Inflammatory macrophage (primary cell): Measurements from ENCODE around the gene PPP1R13B.

ENCODE experiments used
- DNase-seq, 2 donors: peaks; one replicate each; pipeline ENCODE4 v3.0.0-alpha.2; 2020 to 2022

PPP1R13B gene

GRCh38 chr14:103710771-103711377, 136.5 kb downstream of the PPP1R13B start:
- DNase-seq, result no peak

GRCh38 chr14:103709814-103710213, 137.6 kb downstream of the PPP1R13B start:
- DNase-seq, result no peak

DNA sequence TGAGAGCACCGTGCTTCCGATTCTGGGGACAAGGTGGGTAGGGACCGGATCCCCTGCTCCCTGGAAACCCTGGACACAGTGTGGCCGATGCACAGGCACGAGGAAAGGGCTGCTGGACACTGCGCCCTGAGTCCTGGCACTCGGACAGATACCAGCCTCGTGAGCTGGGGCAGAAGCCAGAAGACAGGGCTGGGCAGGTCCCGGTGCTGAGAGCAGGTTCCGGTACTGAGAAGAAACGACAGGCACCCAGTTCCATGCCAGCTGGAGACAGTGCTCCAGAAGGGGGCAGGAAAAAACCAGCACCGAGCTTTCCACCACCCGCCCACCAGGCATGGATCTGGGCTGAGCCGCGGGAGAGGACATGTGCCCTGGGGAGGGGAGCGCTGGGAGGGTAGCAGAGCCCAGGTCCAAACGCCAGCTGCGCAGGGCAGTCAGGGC, 138.6 kb downstream of the PPP1R13B start:
- no peak for DNase-seq

DNA sequence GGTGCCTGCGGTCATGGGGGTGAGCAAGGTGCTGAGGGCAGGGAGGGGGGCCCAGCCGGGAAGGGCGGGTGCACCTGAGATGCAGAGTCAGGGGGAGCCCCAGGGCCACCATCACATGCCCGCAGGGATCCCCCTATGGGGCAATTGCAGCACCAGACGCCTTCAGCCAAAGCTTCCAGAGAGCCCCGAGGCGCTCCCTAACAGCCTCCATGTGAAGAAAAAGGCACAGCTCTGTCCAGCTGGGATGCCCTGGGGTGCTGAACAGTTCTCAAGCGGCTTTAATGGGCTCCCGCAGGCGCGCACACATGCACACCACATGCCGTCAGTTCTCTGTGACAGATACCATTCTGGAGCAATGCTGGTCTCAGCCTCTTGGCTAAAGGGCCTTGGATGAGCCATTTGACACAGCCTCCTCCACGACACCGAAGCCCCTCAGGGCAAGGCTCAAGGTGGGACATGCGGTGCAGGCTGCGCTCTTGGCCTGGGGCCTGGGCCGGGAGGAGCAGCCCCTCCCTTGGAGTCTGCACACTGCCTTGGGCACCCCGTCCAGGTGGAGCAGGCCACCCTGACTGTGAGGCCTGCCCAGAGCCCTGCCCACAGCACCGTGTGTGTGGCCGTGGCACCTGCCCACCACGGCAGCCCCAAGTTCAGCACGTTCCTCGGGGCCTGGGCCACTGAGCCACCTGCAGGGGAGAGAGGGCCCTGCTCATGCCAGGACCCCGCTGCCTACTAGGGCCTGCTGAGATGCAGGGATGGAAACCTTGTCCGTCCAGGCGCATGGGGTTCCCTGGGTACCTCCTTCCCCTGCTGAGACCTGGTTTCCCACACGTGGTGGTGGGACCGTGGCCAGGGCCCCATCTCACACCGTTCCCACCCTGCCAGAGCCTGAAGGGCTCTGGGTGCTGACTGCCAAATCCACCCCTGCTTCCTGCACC, 139.8 kb downstream of the PPP1R13B start:
- DNase-seq, result no peak

- no peak for DNase-seq
These were observed 140.6 kb downstream of the PPP1R13B start for GRCh38 chr14:103706551-103707328.

DNA sequence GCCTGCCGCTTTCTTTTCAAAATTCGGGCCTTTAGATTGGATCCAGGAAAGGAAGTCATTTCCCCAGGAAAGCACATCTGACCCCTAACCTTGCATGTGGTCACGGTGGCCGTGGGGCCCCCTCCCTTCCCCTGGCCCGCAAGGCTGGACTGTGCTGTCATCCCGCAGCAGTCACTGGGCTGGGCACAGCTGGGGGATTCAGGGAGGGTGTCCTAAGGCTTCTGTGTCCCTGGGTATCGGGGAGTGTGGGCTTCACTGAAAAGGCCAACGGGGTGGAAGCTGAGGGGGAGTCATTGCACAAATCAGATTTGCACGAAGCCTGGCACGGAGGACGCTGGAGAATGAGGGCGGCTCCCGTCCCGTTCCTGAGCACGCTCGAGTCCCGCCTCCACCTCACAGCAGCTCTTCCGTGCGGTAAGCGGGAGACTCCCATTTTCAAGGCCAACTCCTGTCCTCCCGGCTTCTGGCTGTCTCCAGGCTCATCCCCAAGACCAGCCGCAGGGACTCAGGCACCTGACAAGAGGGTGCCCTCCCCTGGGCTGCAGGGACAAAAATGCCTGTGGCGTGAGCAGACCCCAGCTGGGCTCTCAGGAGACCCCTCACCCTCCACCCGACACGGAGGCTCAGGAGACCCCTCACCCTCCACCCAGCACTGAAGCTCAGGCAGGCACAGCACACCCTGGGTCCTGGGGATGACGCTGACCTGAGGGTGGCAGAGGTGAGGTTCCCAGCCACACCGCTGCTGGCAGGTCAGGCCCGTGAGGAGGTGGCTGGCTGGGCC, 141.7 kb downstream of the PPP1R13B start:
- DNase-seq, result no peak

DNA sequence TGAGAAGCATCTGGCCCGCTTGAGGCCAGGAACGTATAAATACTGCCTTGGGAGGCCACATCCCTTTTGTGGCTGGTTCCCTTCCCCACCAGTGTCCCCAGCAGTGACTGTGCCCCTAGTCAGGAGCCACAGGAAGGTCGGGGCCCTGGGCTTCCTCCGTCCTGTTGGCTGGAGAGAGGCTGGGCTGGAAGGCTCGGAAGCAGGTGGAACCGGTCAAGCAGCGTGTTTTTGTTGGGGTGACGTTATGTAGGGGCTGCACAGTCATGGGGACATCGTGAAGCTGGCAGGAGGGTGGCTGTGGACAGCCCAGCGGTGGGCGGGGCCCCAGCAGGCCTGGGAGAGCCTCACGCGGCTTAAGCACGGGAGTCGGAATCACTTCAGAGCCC, 142.3 kb downstream of the PPP1R13B start:
- DNase-seq, result peak in 1 of 2 donors; percentile 22

DNA sequence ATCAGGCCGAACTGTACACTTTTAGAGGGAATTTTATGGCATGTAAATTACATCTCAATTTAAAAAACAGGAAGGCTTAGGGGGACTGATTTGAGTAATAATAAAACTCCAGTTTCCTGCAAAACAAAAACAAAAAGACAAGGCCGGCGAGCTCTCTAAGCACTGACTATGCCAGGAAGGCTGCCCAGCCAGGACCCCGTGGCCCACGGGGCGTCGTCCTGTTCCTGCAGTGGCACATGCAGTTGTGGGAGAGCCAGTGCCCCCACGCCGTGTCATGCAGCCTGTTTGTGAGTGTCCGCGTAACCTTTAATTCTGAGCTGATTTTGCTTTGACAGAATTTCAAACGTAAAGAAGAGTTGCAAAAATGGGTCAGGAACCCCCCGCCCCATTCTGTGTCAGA, 142.7 kb downstream of the PPP1R13B start:
- DNase-seq, result no peak

DNA sequence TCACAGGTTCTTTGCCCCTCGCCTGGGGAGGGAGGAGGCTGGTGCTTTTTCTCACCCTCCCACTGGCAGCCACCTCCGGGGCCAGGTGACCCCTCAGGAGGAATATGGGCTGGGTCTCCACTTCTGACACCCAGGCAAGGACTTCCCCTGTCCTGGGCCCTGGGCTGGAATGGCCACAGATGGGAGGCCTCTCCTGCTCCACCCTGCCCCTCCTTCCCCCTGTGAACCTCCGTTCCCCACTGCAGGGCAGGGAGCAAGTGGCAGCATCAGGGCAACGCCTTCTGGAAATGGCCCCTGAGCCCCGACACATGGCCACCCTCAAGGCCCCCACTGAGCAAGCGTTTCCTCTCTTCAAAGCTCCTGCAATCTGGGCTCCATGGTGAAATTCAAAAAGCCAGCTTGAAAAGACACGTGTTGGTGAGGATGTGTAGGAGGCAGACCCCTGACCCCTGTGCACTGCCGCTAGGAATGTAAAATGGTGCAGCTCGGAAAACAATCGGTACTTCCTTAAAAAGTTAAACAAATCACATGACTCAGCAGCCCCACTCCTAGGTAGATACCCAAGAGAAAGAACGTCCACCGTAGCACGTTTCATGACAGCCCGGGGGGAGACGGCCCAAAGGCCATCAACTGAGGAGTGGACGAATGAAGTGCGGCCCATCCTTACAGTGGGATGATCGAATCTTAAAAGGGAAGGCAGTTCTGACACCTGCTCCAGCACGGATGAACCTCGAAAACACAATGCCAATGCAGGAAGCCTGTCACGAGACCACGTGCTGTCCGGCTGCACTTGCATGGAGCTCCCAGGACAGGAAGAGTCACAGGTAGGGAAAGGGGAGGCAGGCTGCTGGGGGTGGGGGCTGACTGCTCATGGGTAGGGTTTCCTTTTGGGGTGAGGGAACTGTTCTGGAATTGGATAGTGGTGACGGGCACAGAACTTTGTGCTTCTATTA, 143.7 kb downstream of the PPP1R13B start:
- no peak for DNase-seq

DNA sequence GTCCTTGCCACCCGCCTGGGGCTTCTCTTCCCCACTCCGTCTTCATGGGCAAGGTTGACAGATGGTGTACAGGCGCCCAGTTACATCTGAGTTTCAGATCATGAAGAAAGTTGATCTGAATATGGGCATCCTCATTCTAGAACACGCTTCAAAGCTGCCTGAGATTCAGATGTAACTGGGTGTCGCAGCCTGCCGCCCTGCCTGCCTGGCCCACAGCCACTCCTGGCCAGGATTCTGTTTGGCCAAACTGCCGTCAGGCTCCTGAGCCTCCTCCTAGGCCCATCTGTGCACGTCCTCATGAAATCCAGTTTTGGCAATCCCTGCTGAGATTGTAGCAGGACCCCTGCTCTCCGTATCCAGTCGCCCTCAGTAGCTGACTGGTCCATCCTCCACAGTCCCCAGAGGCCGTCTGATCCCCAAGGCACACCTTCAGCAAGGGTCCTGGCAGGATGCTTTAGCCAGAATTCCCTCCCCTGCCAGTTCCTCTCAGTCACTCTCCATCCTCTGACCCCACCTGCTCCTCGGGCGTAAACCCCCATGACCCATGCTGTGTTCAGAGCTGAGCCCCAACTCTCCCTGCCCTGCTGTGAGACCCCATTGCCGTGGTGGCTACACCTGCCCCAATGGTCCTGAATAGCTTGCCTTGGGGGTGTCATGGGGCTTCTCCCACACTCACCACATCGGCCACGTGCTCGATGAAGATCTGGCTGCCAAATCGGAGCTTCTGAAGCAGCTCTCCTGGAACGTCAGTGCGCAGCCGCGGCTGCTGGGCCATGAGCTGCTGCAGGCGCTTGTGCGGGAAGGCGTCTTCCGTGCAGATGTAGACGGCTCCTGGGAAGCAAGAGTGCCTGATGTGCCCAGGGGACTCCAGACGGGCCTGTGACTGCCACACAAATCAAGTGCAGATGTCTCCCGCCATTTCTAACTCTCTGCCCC, 144.6 kb downstream of the PPP1R13B start:
- no peak for DNase-seq

DNA sequence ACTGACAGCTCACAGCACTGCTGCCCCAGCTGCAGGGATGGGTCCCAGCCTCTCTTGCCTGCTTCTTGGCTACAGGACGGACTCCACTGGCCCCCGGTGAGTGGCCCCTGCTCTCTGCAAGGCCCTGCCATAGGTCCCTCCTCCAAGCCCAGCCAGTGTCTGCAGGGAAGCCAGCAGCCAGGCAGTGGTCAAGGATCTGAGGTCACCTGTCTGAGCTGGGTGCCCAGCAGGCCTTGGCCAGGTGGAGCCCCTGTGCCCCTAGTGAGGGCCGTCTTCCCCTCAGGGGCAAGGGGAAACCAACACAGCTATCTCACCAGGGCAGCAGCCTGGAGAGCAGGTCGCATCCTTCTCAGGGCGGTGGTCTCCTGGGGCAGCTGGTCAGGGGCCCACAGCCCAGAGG, 145.3 kb downstream of the PPP1R13B start:
- DNase-seq, result no peak

DNA sequence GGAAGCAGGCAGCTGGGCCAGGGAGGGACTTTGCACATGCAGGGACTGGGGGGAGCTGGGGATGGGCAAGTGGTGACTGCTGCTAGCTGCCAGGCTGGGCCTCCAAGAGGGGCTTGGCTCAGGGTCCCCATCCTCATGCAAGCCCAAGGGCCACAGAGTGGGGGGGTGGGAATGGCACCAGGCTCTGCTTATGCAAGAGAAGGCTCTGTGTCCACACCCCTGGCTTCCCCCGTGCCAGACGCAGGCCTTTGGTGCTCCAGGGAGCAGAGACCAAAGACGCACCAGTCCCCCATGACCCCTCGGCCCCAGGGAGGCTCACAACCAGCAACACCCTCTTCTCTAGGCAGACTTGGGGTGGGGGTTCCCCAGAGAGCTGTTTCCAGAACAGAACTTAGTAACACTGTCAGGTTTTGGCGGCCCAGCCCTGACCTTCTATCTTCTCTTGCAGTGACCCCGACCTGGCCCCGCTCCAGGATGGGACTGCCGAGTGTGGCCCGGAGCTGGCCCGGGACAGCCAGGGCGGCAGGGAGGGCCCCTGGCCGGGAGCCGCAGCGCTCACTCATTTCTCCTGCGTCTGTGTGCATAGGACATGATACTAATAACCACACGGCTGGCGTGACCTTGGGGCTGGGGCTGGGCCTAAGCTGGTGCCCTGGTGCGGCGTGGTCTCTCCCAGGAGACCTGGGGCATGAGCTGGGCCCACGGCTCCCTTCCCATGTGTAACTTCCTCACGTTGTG, 146.5 kb downstream of the PPP1R13B start:
- no peak for DNase-seq

- DNase-seq, result no peak
These were observed 147.2 kb downstream of the PPP1R13B start for GRCh38 chr14:103699901-103700752.

DNA sequence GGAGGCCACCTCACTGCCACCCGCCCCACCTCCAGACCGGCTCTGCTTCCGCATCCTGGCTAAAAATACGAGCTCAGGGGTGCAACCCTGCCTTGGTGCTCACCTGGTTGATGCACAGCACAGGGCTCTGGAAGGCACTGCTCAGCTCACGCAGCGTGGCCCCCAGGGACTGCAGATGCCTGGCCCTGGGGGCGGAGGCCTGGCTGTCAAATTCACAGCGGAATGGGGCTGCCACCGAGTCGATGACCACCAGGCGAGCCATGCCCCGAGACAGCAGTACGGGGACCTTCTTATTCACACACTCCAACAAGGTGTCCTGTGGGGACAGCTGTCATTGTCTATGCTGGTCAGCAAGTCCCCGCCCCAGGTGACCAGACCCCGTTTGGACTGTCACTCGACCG, 148.1 kb downstream of the PPP1R13B start:
- no peak for DNase-seq

- DNase-seq, result no peak
These were observed 148.8 kb downstream of the PPP1R13B start for GRCh38 chr14:103698380-103699260.

- DNase-seq, result no peak
These were observed 149.6 kb downstream of the PPP1R13B start for GRCh38 chr14:103697603-103698379.
